Caco-2 (cell line): ENCODE data around the gene STK25. TPM values are rescaled to one million over a fixed set of nuclear protein-coding genes. Genes with fewer than 3 reads are reported as not detected.

Source experiments
- BruUV-seq: library from RNA; stranded (reverse); fragments of 400-500 nt; replicated peaks from 2 replicates; lab custom pipeline; 2021; lab: Mats Ljungman, UMichigan
- CTCF ChIA-PET: fragments of 300-600 bp; sonication (Branson Sonifier 250); formaldehyde crosslinking; loops from one replicate; lab custom pipeline; 2022; ENCODE audit warnings: antibody characterized with exemption; lab: Charles Lee
- POLR2A ChIA-PET: fragments of 300-600 bp; sonication (Branson Sonifier 250); formaldehyde crosslinking; loops from one replicate; lab custom pipeline; 2022; ENCODE audit warnings: antibody characterized with exemption; lab: Charles Lee
- DNase-seq, 2 experiments: peaks; one replicate each; pipeline versions ENCODE4 v3.0.0 to v3.0.0-alpha.2; 2020 to 2022
- H3K27me3 ChIP-seq: replicated peaks from 2 replicates; pipeline ENCODE4 v1.6.0; 2011; ENCODE audit warnings: low read length; ENCODE audit not compliant: control insufficient read depth, insufficient read depth
- H3K36me3 ChIP-seq: 2 replicates; pipeline ENCODE4 v1.5.1; 2011; ENCODE audit warnings: low read length; ENCODE audit not compliant: control insufficient read depth, insufficient read depth
- H3K4me1 ChIP-seq: fragments of 250-450 bp; sonication (Bioruptor Pico); 2 replicates; pipeline ENCODE4 v1.5.1; 2020; ENCODE audit warnings: mild to moderate bottlenecking
- H3K4me3 ChIP-seq: 2 replicates; pipeline ENCODE4 v1.5.1; 2011; ENCODE audit warnings: low read depth, mild to moderate bottlenecking, control low read depth, low read length
- H3K9me3 ChIP-seq: fragments of 250-450 bp; sonication (Bioruptor Pico); 2 replicates; pipeline ENCODE4 v1.5.1; 2020; ENCODE audit warnings: mild to moderate bottlenecking, moderate library complexity
- H3K27ac Mint-ChIP-seq: one replicate; pipeline ENCODE4 v1.8.0; 2022; ENCODE audit warnings: mixed read lengths; ENCODE audit not compliant: unreplicated experiment
- H3K27me3 Mint-ChIP-seq: one replicate; pipeline ENCODE4 v1.8.0; 2022; ENCODE audit warnings: mixed read lengths; ENCODE audit not compliant: insufficient read depth, unreplicated experiment
- H3K36me3 Mint-ChIP-seq: one replicate; pipeline ENCODE4 v1.8.0; 2022; ENCODE audit warnings: mild to moderate bottlenecking, mixed read lengths; ENCODE audit not compliant: insufficient read depth, unreplicated experiment
- H3K4me1 Mint-ChIP-seq: one replicate; pipeline ENCODE4 v1.8.0; 2022; ENCODE audit warnings: low read depth, mixed read lengths; ENCODE audit not compliant: unreplicated experiment
- H3K4me3 Mint-ChIP-seq: one replicate; pipeline ENCODE4 v1.8.0; 2022; ENCODE audit warnings: mild to moderate bottlenecking, moderate library complexity, mixed read lengths; ENCODE audit not compliant: unreplicated experiment
- H3K9me3 Mint-ChIP-seq: one replicate; pipeline ENCODE4 v1.8.0; 2022; ENCODE audit warnings: mixed read lengths; ENCODE audit not compliant: unreplicated experiment
- intact Hi-C: fragments of 100-400 bp; cut with micrococcal nuclease; formaldehyde crosslinking; loops from one replicate; pipeline ENCODE4 v1.10.0; 2022; ENCODE audit not compliant: unreplicated experiment
- total RNA-seq: library from RNA; stranded (reverse); gene quantifications from 2 replicates; pipeline ENCODE4 v1.2.3, GENCODE V29; 2022
- TF ChIP-seq, protein P1 (sequence below), 2 experiments: fragments of 200-600 bp in 1 of 2; IDR thresholded peaks; 1 replicate in 1 of 2; 2 replicates in 1 of 2; pipeline versions ENCODE4 v1.5.1 to v1.8.0; 2011 to 2022; ENCODE audit warnings: antibody characterized with exemption in 1 of 2, control low read depth in 1 of 2, inconsistent platforms in 1 of 2, low read depth in 1 of 2, low read length in 1 of 2, mild to moderate bottlenecking in 1 of 2, moderate library complexity in 1 of 2; ENCODE audit not compliant: insufficient read depth in 1 of 2, severe bottlenecking in 1 of 2, unreplicated experiment in 1 of 2

Gene STK25
- total RNA-seq, 1 experiment from 2014 or later: 92.6 TPM

DNA sequence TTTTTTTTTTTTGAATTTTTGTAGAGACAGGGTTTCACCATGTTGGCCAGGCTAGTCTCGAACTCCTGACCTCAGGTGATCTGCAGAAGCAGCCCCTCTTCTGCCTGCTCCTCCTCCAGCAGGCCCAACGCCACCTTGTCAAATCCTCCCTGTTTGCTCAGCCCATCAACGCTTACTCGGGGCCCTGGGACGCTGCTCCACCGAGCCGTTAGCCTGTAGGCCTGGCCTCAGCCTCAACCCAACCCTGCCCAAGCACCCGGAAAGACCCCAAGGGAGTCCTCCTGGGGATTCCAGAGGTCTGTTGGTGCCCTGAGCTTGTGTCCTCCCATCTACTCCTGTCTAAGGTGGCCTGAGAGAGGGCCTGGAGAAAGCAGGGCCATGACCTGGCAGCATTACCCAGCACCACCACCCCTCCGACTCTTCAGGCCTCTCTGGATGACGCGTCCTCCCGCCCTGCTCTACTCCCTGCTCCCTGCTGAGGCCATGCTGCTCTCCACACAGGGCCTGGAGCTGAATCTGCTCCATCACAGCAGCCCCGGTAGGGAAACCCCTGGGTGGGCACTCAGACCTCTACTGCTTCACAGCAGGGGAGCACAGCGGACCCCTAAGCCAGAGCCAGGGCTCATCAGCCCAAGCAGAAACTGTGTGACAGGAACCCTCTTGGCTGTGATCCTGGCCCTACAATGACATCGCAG lies 3.2 kb downstream of the STK25 start:
- intact Hi-C loops: loop anchor here (5.0 kb wide), 1 partner anchor 42 kb away; no protein-coding TSS in a partner anchor
- no peaks in the 10 kb centered on the region for H3K9me3 Mint-ChIP-seq
- CTCF ChIA-PET: no interaction called here
- no peak for DNase-seq
- no peaks in the 10 kb centered on the region for H3K9me3 ChIP-seq
- no peaks in the 10 kb centered on the region; the same call in 1 of the 2 replicates for H3K36me3 ChIP-seq
- no peaks in the 10 kb centered on the region for H3K4me1 ChIP-seq
- no peak overlapping the region for H3K4me3 ChIP-seq
- POLR2A ChIA-PET: no interaction called here
- TF ChIP-seq, protein P1, sequence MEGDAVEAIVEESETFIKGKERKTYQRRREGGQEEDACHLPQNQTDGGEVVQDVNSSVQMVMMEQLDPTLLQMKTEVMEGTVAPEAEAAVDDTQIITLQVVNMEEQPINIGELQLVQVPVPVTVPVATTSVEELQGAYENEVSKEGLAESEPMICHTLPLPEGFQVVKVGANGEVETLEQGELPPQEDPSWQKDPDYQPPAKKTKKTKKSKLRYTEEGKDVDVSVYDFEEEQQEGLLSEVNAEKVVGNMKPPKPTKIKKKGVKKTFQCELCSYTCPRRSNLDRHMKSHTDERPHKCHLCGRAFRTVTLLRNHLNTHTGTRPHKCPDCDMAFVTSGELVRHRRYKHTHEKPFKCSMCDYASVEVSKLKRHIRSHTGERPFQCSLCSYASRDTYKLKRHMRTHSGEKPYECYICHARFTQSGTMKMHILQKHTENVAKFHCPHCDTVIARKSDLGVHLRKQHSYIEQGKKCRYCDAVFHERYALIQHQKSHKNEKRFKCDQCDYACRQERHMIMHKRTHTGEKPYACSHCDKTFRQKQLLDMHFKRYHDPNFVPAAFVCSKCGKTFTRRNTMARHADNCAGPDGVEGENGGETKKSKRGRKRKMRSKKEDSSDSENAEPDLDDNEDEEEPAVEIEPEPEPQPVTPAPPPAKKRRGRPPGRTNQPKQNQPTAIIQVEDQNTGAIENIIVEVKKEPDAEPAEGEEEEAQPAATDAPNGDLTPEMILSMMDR (IDR thresholded peaks at IDR 0.05; ENCODE audit: insufficient read depth in 1 of 2, low read depth in 1 of 2, low read length in 1 of 2, severe bottlenecking in 1 of 2, unreplicated experiment in 1 of 2): no peak
- peaks cover 17% of the 10 kb centered on the region for H3K36me3 Mint-ChIP-seq
- no TSS peak for BruUV-seq
- H3K27me3 Mint-ChIP-seq: no peaks in the 10 kb centered on the region
- no peaks in the 10 kb centered on the region for H3K4me1 Mint-ChIP-seq
- H3K27ac Mint-ChIP-seq: no peak overlapping the region
- no peak overlapping the region for H3K4me3 Mint-ChIP-seq
- no peaks in the 10 kb centered on the region for H3K27me3 ChIP-seq

GRCh38 chr2:241503776-241504392 lies 4.5 kb downstream of the STK25 start:
- Histone ChIP-seq H3K27me3 (no peaks in the 10 kb centered on the region), H3K9me3 (no peaks in the 10 kb centered on the region), H3K4me1 (no peaks in the 10 kb centered on the region), H3K36me3 (no peaks in the 10 kb centered on the region; the same call in 1 of the 2 replicates), H3K4me3 (no peak overlapping the region)
- Mint-ChIP-seq H3K4me3 (no peak overlapping the region), H3K4me1 (no peaks in the 10 kb centered on the region), H3K9me3 (no peaks in the 10 kb centered on the region), H3K36me3 (peaks cover 23% of the 10 kb centered on the region), H3K27ac (no peak overlapping the region), H3K27me3 (no peaks in the 10 kb centered on the region)
- ChIA-PET CTCF (no interaction called here), POLR2A (no interaction called here)
- DNase-seq: no peak
- intact Hi-C loops: no loop called here
- TF ChIP-seq, protein P1 (IDR thresholded peaks at IDR 0.05; ENCODE audit: insufficient read depth in 1 of 2, low read depth in 1 of 2, low read length in 1 of 2, severe bottlenecking in 1 of 2, unreplicated experiment in 1 of 2): no peak
- no TSS peak for BruUV-seq

GRCh38 chr2:241502281-241502680 lies 6.1 kb downstream of the STK25 start:
- Histone ChIP-seq H3K27me3 (no peaks in the 10 kb centered on the region), H3K4me3 (no peak overlapping the region), H3K36me3 (no peaks in the 10 kb centered on the region; the same call in 1 of the 2 replicates), H3K4me1 (no peaks in the 10 kb centered on the region), H3K9me3 (no peaks in the 10 kb centered on the region)
- CTCF ChIA-PET: no interaction called here
- Mint-ChIP-seq H3K4me1 (no peaks in the 10 kb centered on the region), H3K36me3 (peaks cover 27% of the 10 kb centered on the region), H3K27me3 (no peaks in the 10 kb centered on the region), H3K27ac (no peak overlapping the region), H3K4me3 (no peak overlapping the region), H3K9me3 (no peaks in the 10 kb centered on the region)
- no peak for DNase-seq
- BruUV-seq: no TSS peak
- intact Hi-C loops: no loop called here
- TF ChIP-seq, protein P1 (IDR thresholded peaks at IDR 0.05; ENCODE audit: insufficient read depth in 1 of 2, low read depth in 1 of 2, low read length in 1 of 2, severe bottlenecking in 1 of 2, unreplicated experiment in 1 of 2): no peak
- POLR2A ChIA-PET: no interaction called here
